GM13977 (cell line): Measurements from ENCODE around the gene PCDH15.

Experiments
- DNase-seq: peaks from one replicate; pipeline ENCODE4 v3.0.0; 2012; ENCODE audit warnings: low spot score
- in situ Hi-C: fragments of 300-500 bp; cut with MboI; formaldehyde crosslinking; loops from one replicate; pipeline ENCODE4 v1.12.0; 2022; ENCODE audit warnings: low sequenced_read_pairs, low pct_unique_long_range_greater_than_20kb, mixed read lengths, inconsistent platforms; ENCODE audit not compliant: unreplicated experiment
- TF ChIP-seq, protein P1 (sequence below): IDR thresholded peaks from 2 replicates; pipeline ENCODE4 v1.5.1; 2012; ENCODE audit warnings: mild to moderate bottlenecking, control low read depth; ENCODE audit not compliant: insufficient read depth; ENCODE audit errors: extremely low read depth, missing control alignments

PCDH15 gene

DNA sequence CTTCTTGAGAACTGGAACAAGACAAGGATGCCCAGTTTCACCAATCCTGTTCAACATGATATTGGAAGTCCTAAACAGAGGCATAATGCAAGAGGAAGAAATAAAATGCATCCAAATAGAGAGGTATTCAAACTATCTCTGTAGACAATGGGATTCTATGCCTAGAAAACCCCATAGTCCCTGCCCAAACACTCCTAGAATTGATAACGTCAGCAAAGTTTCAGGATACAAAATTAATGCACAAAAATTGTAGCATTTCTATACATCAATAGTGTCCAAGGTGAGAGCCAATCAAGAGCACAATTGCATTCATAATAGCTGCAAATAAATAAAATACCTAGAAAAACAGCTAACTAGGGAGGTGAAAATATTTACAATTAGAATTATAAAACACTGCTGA, 72.5 kb downstream of the PCDH15 start:
- TF ChIP-seq, protein P1, sequence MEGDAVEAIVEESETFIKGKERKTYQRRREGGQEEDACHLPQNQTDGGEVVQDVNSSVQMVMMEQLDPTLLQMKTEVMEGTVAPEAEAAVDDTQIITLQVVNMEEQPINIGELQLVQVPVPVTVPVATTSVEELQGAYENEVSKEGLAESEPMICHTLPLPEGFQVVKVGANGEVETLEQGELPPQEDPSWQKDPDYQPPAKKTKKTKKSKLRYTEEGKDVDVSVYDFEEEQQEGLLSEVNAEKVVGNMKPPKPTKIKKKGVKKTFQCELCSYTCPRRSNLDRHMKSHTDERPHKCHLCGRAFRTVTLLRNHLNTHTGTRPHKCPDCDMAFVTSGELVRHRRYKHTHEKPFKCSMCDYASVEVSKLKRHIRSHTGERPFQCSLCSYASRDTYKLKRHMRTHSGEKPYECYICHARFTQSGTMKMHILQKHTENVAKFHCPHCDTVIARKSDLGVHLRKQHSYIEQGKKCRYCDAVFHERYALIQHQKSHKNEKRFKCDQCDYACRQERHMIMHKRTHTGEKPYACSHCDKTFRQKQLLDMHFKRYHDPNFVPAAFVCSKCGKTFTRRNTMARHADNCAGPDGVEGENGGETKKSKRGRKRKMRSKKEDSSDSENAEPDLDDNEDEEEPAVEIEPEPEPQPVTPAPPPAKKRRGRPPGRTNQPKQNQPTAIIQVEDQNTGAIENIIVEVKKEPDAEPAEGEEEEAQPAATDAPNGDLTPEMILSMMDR = no peak
- DNase-seq = no peak
- in situ Hi-C loops = no loop called here

DNA sequence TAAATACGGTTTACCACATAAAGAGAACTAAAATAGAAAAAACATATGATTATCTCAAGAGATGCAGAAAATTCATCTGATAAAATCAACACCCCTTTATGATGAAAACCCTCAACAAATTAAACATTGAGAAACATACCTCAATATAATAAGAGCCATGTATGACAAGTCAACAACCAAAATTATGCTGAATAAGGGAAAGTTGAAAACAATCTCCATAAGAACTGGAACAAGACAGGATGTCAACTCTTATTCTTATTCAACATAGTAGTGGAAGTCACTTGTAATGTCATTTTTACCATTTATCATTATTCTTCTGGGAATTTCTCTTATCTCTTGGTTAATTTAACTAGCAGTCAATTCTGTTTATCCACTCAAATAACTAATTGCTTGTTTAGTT, 79.0 kb downstream of the PCDH15 start:
- in situ Hi-C loops = no loop called here

DNA sequence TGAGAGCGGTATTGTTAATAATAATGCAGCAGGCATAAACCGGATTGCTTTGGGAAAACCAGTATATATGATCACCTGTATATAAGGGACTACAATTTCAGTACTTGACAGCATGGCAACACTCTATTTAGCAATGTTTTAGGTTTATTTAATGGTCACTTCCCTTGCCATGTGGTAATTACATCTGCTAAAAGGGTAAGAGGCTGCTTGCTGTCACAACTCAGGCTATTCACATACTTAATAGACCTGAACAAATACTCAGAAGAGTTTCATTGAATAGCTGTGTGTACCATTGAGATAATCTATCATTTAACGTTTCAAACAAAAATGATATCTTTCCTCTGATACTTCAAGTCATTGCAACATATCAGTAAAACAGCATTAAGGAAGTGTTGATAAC, 90.1 kb downstream of the PCDH15 start:
- in situ Hi-C loops = no loop called here
- TF ChIP-seq, protein P1 = no peak
- no peak for DNase-seq

More for the DNA sequence above, 79.0 kb downstream of the PCDH15 start:
- no peak for DNase-seq
- TF ChIP-seq, protein P1 = no peak

DNA sequence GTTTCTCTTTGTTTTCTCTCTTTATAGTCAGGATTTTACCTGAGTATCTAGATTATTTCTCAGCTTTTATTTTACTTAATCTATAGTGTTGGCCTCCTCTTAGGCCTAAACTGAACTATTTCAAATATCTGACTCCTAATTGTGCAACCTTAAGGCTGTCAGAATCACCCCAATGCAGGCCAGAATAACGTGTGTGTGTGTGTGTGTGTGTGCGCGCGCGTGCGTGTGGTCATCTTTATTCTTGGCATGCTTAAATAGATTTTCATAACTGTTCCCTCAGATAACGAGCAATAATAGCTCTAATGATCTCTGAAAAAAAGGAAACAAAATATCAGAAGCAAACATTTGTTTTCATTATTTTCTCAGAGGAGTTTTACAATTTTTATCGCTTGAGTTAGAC, 92.4 kb downstream of the PCDH15 start:
- DNase-seq = no peak
- in situ Hi-C loops = no loop called here
- TF ChIP-seq, protein P1 = no peak

DNA sequence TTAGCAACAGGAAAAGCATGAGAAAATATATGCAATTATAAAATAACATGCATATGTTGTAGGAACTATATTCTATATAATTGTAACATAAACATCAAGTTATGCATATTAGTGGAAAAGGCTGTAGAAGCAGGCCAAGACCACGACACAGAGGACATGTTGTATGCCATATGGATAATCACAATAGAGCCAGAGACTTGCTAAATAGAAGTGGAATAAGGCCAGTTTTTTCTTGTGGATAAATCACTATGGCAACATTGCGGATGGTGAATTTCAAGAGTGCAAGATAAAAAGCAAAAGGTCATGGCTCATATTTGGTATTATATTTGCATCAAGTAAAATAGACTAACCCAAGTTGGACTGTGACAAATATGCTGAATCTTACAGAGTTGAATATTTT, 93.0 kb downstream of the PCDH15 start:
- TF ChIP-seq, protein P1 = no peak
- no peak for DNase-seq
- in situ Hi-C loops = no loop called here

DNA sequence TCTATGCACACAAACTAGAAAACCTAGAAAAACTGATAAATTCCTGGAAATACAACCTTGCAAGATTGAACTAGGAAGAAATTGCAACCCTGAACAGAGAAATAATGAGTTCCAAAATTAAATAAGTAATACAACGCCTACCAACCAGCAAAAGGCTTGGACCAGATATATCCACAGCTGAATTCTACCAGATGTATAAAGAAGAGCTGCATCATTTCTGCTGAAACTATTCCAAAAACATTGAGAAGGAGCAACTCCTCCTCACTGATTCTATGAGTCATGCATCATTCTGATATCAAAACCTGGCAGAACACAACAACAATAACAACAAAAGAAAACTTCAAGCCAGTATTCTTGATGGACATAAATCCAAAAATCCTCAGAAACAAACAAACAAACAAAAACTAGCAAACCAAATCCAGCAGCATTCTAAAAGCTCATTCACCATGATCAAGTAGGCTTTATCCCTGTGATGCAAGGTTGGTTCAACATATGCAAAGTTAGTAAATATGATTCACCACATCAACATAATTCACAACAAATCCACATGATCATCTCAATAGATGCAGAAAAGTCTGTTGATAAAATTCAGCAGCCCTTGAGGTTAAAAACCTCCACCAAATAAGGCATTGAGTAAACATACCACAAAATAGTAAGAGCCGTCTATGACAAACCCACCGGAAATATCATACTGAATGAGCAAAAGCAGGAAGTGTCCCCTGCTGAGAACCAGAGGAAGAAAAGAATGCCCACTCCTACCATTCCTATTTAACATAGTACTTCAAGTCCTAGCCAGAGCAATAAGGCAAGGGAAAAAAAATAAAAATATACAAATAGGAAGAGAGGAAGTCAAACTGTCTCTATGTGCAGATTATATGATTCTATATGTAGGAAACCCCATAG, 98.2 kb downstream of the PCDH15 start:
- in situ Hi-C loops = no loop called here
- no peak for DNase-seq
- TF ChIP-seq, protein P1 = no peak

DNA sequence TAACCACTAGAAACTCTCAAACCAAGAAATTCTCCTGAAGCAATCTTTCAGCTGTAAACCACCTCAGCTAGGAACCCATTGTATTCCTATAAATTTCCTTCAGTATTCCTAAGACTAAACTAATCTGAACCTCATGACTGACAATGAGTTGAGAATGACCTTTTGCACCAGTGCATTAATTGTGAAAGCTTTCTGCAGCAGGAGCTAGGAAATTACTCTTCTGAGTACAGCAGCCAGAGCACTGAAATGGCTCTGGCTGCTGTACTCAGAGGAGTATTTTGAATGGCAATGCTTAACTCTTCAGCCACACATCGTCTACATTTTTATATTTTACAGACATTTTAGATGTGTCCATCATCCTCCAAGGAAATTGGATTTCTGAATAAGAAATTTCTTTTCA, 109.7 kb downstream of the PCDH15 start:
- TF ChIP-seq, protein P1 = no peak
- in situ Hi-C loops = no loop called here
- no peak for DNase-seq
